HG02610 (cell line): ENCODE measurements around the gene APOF.
"Not testable (repeated sequence)": the region's sequence is repeated elsewhere in the genome, so short reads cannot be mapped to it uniquely, and the experiment has no call there.

Experiments
- ATAC-seq: cut with Tn5 transposase; IDR thresholded peaks from one replicate; pipeline ENCODE4 v1.9.1; 2021; ENCODE audit warnings: mild to moderate bottlenecking, moderate library complexity; ENCODE audit not compliant: unreplicated experiment

APOF gene

DNA sequence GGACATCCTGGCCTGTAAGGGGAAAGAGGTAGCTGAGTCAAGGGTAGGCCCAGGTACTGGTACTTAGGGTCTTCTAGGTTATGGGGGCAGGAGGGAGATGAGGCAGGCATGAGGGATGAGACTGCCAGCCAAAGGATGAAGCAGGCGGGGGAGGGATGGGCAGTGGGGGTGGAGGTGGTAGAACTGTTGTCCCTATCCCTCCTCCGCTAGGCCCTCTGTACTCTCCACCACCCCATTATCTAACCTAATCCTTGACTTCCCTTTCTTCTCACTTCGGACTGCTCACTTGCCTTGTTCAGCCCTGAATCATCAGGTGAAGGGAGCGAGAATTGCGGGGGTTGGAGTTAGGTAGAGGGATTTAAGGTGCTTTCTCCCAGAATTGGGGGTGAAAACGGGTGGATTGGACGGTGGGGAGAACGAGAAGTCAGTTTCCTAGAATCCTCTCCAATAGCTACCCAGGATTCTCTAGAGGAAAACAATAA, 29.4 kb downstream of the APOF start:
- no peak for ATAC-seq

DNA sequence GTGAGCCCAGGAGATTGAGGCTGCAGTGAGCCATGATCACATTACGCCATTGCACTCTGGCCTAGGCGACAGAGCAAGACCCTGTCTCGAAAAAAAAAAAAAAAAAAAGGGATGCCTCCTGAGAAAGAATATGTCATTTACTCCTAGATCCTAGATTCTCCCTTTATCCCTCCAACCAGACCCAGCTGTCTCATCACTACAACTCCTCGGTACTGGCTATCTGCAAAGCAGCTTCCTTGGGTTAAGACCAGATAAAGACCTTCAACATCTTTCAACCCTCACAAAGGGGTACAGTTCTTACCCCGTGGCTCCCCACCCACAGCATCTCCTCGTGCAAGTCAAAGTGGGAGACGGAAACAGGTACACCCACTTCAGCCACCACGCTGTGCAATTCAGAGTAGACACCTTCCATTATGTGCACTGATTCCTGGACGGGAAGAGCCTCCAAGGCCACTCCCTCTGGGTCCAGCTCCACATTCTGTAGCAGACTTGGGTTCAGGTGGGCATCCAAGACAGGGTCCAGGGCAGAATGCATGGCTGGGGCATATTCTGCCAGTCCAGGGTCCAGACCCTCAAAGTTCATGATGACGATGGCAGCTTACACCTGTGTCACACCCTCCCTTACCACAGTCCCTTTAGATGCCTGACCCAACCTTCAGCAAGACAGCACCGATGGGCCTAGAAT, 30.0 kb downstream of the APOF start:
- ATAC-seq, result no peak

DNA sequence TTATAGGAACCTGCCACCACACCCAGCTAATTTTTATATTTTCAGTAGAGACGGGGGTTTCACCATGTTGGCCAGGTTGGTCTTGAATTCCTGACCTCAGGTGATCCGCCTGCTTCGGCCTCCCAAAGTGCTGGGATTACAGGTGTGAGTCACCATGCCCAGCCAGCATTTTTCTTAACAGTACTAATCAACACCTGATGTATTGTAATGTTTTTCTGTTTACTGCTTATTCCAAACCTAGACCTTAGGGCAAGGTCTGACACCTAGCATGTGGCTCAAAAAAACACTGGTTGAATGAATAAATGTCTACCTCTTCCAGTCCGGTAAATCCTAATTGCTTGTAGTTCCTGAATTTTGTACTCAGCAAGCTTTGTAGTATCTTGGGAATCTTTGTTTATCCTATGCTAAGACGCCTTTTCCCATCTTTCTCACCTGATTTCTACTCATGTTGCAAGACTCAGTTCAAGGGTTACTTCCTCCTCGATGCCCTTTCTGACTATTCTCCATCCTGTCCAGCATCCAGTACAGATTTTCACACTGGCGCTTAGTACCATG, 31.6 kb downstream of the APOF start:
- no peak for ATAC-seq

DNA sequence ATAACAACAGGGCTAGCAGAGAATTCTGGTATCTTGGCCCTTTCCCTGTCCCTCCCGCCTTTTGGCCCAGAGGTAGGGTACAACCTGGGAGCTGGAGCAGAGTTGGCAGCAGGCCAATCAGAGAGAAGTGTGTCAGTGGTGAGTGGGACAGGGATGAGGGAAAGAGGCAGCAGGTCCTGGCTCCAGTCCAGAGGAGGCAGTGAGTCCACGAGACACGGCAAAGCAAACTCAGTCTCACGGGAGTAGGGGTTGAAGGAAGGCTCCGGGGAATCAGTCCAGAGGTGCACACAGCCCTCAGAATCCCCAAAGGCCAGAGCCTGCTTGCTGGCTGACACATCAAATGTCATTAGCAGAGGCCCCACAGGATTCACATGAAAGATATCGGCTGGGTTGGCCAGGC, 36.1 kb downstream of the APOF start:
- ATAC-seq, result no peak

DNA sequence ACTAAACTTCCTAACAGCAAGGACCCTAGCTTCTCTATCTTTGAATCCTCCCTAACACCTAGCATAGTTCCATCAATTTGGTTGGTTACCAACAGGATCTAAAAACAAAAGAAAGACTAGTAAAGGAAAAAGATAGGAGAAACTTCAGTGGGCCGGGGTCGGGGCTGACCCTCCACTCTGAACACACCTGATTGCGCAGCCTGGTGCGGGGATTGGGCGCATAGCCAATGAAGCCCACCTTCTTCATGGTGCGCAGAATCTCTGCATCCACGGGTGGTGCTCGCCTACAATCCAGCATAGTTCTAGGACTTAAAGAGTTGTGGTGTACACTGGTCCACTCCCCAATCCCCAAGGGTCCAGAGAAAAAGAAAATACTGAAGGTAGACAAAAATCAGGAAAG, 36.5 kb downstream of the APOF start:
- ATAC-seq, result no peak

DNA sequence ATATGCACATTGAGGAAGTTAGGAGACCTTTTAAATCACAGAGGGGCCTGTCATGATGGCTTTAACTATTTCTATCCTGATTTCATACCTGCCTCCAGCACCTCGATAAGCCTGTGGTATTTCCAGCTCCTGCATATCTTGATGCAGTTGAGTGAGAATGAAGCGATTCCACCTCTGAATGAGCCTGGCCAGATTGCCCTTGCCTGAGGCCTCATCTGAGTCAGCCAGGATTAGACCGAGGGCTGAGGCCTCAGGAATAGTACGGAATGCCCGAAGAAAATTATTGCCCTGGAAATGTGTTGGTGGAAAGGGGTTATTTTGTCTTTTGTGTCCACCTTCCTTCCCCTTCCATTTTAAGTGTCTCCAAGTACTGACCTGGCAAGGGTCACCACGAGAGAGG, 38.5 kb downstream of the APOF start:
- no peak for ATAC-seq

DNA sequence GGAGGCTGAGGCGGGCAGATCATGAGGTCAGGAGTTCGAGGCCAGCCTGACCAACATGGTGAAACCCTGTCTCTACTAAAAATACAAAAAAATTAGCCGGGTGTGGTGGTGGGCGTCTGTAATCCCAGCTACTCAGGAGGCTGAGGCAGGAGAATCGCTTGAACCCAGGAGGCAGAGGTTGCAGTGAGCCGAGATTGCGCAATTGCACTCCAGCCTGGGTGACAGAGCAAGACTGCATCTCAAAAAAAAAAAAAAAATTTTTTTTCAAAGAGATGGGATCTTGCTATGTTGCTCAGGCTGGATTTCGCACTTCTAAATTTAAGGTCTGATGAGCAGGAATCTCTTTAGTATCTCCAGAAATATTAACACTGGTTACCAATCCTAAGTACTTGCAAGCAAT, 41.0 kb downstream of the APOF start:
- not testable (repeated sequence) for ATAC-seq

DNA sequence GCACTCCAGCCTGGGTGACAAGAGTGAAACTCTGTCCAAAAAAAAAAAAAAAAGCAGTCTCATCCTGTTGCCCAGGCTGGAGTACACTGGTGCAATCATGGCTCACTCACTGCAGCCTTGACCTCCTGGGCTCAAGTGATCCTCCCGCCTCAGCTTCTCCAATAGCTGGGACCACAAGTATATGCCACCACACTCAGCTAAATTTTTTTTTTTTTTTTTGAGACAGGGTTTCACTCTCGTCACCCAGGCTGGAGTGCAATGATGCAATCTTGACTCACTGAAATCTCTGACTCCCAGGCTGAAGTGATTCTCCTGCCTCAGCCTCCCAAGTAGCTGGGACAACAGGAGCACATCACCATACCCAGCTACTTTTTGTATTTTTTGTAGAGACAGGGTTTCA, 41.6 kb downstream of the APOF start:
- ATAC-seq, result no peak

DNA sequence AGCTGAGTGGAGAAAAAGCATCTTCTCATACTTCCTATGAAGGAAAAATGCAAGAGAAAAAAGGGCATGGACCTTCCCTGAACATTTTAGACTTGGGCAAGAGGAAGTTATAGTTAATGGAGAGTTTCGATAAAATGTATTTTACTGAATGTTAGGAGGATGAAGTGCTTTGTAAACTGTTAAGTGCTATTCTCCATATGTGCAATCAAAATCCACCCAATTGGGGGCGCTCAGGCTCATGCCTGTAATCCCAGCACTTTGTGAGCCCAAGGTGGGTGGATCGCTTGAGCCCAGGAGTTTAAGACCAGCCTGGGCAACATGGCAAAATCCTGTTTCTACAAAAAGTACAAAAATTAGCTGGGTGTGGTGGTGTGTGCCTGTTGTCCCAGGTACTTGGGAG, 45.0 kb downstream of the APOF start:
- no peak for ATAC-seq

DNA sequence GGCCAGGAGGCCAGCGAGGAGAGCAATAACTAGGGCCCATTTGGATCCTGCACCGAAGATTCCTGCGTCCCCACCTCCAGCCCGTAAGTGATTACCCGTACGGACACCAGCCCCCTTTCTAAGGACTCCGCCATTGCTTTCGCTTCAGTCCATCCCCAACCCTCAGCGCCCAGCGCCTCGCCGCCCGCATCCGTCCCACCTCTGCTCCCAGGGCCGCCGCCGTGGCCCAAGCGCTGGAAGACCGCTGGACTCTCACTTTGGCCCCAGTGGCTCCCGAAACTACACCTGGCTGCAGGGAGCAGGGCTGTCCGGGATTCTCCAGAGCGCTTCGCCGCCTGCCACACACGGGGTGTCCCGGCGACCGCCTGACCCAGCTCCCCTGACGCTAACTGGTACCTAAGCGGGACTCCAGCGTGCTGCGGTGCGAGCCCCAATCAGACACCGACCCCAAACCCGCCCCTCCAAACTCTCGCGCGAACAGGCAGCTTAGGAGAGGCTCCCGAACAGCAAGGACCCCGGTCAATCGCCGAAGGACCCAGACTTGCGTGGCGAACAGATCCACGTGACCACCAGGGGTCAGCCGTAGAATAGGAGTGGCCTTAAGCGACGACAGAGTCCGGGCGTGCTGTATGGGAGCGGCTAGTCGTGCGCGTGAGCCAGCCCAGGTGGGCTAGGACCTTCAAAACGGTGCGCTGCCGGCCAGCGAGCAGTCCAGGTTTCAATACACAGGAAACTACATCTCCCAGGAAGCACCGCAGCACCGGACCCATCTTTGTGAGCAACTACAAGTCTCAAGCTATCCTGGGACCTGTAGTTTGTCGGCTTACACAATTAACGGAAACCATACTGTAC, 46.8 kb downstream of the APOF start, which contains the start of gene CNPY2:
TSS of gene CNPY2 (minus strand) at position 367 of the 852 bp plus-strand sequence. CDS start 771 bp downstream, outside the sequence.
- ATAC-seq, result peak; percentile 91

DNA sequence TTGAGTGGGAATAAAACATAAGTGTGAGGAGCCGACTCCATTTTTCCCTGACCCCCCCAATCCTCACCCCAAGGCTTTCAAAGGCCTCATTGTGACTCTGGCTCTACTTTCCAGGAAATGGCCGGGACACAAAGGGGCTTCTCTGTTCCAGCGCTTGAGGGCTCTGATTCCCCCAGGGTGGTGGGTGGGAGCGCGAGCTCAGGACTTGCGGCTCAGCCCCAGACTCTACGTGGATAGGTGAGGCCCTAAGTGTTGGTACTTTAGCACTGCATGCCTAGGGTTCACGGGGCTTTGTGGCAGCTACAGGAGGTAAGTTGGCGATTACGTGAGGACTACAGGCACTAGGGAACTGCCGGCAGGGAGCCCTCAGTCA, 47.4 kb downstream of the APOF start:
- no peak for ATAC-seq

DNA sequence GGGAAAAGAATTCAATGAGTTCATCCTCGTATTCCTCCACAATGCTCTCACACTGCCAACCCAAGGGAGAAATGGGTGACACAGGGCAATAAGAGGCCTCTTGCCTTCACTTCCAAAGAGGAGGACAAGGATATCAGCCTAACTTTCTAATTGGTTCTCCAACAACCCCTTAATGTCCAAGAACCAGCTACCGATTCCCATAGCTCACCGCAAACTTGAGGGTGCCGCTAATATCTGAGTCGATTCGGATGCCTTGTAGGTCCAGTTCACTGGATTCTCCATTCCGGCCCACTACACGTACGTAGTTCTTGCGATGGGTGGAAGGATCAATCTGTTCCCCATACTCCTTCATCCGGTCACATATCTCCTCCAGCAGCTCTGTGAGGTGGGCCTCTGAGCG, 51.7 kb downstream of the APOF start:
- ATAC-seq, result no peak
